HL-60 (cell line): ENCODE results near the gene NAALADL2.

Experiments
- CTCF ChIP-seq: IDR thresholded peaks from one replicate; pipeline ENCODE4 v1.5.1; 2011; ENCODE audit warnings: low read length, control low read depth, inconsistent platforms; ENCODE audit not compliant: insufficient read depth
- GABPA ChIP-seq: IDR thresholded peaks from 2 replicates; pipeline ENCODE4 v1.6.1; 2012; ENCODE audit warnings: low read depth
- POLR2AphosphoS5 ChIP-seq: IDR thresholded peaks from 2 replicates; pipeline ENCODE4 v1.6.1; 2012; ENCODE audit warnings: low read depth

GRCh38 chr3:175267561-175267960, 408.4 kb downstream of the NAALADL2 start:
- no peak for TF ChIP-seq CTCF
- TF ChIP-seq POLR2AphosphoS5: no peak
- no peak for TF ChIP-seq GABPA
